Activated T-helper 1 cell treated with anti-CD3 and anti-CD28 coated beads, Interleukin-12 subunit alpha, Interleukin-12 subunit beta, Interleukin-2, Interleukin-4 antibody, amounts not matched to agents 30 ng/mL and 10 ng/mL and 1 ng/mL, durations not matched to agents 14 hours and 24 hours and 36 hours (primary cell): ENCODE data around the gene SGIP1. TPM values are rescaled to one million over a fixed set of nuclear protein-coding genes. Genes with fewer than 3 reads are reported as not detected.
"Not testable (repeated sequence)": the region's sequence is repeated elsewhere in the genome, so short reads cannot be mapped to it uniquely, and the experiment has no call there.

Source experiments
- DNase-seq: peaks from one replicate; pipeline ENCODE4 v3.0.0; 2021; ENCODE audit warnings: low spot score
- H3K27ac Mint-ChIP-seq: one replicate; pipeline ENCODE4 v1.8.0; 2021; ENCODE audit warnings: mild to moderate bottlenecking, mixed read lengths
- H3K27me3 Mint-ChIP-seq: one replicate; pipeline ENCODE4 v1.8.0; 2022; ENCODE audit warnings: mild to moderate bottlenecking, moderate library complexity, mixed read lengths; ENCODE audit not compliant: insufficient read depth
- H3K36me3 Mint-ChIP-seq: one replicate; pipeline ENCODE4 v1.8.0; 2021; ENCODE audit warnings: low read depth, mixed read lengths
- H3K4me1 Mint-ChIP-seq: one replicate; pipeline ENCODE4 v1.8.0; 2021; ENCODE audit warnings: low read depth, mixed read lengths
- H3K4me3 Mint-ChIP-seq: one replicate; pipeline ENCODE4 v1.8.0; 2021; ENCODE audit warnings: mild to moderate bottlenecking, moderate library complexity, mixed read lengths
- H3K9me3 Mint-ChIP-seq: one replicate; pipeline ENCODE4 v1.8.0; 2021; ENCODE audit warnings: mixed read lengths
- intact Hi-C: fragments of 100-400 bp; cut with micrococcal nuclease; formaldehyde crosslinking; loops from one replicate; pipeline ENCODE4 v1.15.1; 2024
- total RNA-seq: library from RNA; stranded (reverse); gene quantifications from 2 replicates; pipeline ENCODE4 v1.2.3, GENCODE V29; 2022

SGIP1 gene
- total RNA-seq, 1 donor from 2014 or later: not detected

GRCh38 chr1:66779475-66780078 lies 245.6 kb downstream of the SGIP1 start:
- no peak overlapping the region for H3K27ac Mint-ChIP-seq
- no peak for DNase-seq
- peaks cover 7% of the 10 kb centered on the region for H3K4me1 Mint-ChIP-seq
- no peaks in the 10 kb centered on the region for H3K36me3 Mint-ChIP-seq
- intact Hi-C loops: loop anchor here (10.0 kb wide), 1 partner anchor 905 kb away; the partner anchor contains the start of gene GADD45A
- H3K4me3 Mint-ChIP-seq: no peak overlapping the region
- H3K27me3 Mint-ChIP-seq: peaks cover 13% of the 10 kb centered on the region
- no peaks in the 10 kb centered on the region for H3K9me3 Mint-ChIP-seq

GRCh38 chr1:66785800-66786199 lies 251.8 kb downstream of the SGIP1 start:
- intact Hi-C loops: loop anchor here (5.0 kb wide), 1 partner anchor 197 kb away; no protein-coding TSS in a partner anchor
- not testable (repeated sequence) for H3K36me3 Mint-ChIP-seq, H3K27me3 Mint-ChIP-seq, H3K4me3 Mint-ChIP-seq, H3K9me3 Mint-ChIP-seq, H3K27ac Mint-ChIP-seq, DNase-seq
- peaks cover 24% of the 10 kb centered on the region for H3K4me1 Mint-ChIP-seq

GRCh38 chr1:66787641-66788040 lies 253.7 kb downstream of the SGIP1 start:
- peaks cover 4% of the 10 kb centered on the region for H3K9me3 Mint-ChIP-seq
- no peak overlapping the region for H3K4me3 Mint-ChIP-seq
- no peak for DNase-seq
- intact Hi-C loops: loop anchor here (1.0 to 5.0 kb wide), 5 partner anchors 17 to 975 kb away; no protein-coding TSS in a partner anchor
- H3K27me3 Mint-ChIP-seq: no peaks in the 10 kb centered on the region
- peak overlapping the region; percentile 57 for H3K27ac Mint-ChIP-seq
- H3K36me3 Mint-ChIP-seq: peaks cover 4% of the 10 kb centered on the region
- H3K4me1 Mint-ChIP-seq: peaks cover 24% of the 10 kb centered on the region

GRCh38 chr1:66788231-66788939 lies 254.4 kb downstream of the SGIP1 start:
- Mint-ChIP-seq H3K4me3 (peak overlapping the region; percentile 63), H3K9me3 (peaks cover 4% of the 10 kb centered on the region)
- intact Hi-C loops: loop anchor here (1.0 to 5.0 kb wide), 5 partner anchors 18 to 976 kb away; no protein-coding TSS in a partner anchor

GRCh38 chr1:66791621-66792610 lies 258.0 kb downstream of the SGIP1 start:
- Mint-ChIP-seq H3K27me3 (no peaks in the 10 kb centered on the region), H3K4me3 (no peak overlapping the region), H3K27ac (no peak overlapping the region), H3K36me3 (peaks cover 2% of the 10 kb centered on the region), H3K9me3 (peaks cover 3% of the 10 kb centered on the region), H3K4me1 (peaks cover 17% of the 10 kb centered on the region)
- intact Hi-C loops: no loop called here
- no peak for DNase-seq

More at GRCh38 chr1:66788231-66788939, 254.4 kb downstream of the SGIP1 start:
- Mint-ChIP-seq H3K27ac (peak overlapping the region; percentile 57), H3K36me3 (peaks cover 4% of the 10 kb centered on the region), H3K4me1 (peaks cover 24% of the 10 kb centered on the region), H3K27me3 (no peaks in the 10 kb centered on the region)
- DNase-seq: peak; percentile 25

- H3K27ac Mint-ChIP-seq, DNase-seq, H3K9me3 Mint-ChIP-seq, H3K4me1 Mint-ChIP-seq, intact Hi-C loops, H3K27me3 Mint-ChIP-seq, H3K36me3 Mint-ChIP-seq, H3K4me3 Mint-ChIP-seq: not testable (repeated sequence)
These were observed 261.9 kb downstream of the SGIP1 start for GRCh38 chr1:66795839-66796238.

Other genes with a start within 250 kb of the SGIP1 start
- gene DYNLT5, start 218.3 kb downstream of the SGIP1 start, total RNA-seq: not detected in 2 replicates